ENCODE measurements around the gene ASPSCR1.
"Not testable (repeated sequence)": the region's sequence is repeated elsewhere in the genome, so short reads cannot be mapped to it uniquely, and the experiment has no call there.

The ASPSCR1 gene

DNA sequence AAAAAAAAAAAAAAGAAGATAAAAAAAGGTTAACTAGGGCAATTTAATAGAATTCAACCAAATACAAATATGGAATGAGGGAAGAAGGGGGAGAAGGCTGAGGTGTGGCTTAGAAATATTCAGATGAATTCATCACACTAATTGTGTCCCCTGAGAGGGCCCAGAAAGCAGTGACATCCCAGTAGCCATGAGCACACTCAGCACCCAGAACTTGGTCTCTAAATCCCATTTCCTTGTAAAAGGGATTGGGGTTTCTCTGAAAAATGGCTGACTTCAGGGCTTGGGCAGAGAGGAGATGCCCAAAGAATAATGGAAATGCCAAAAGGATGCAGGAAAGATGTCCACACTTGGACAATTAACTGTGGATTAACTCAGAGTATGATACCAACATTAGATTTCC lies 4.0 kb upstream of the ASPSCR1 start:
- TF ChIP-seq, protein P1, sequence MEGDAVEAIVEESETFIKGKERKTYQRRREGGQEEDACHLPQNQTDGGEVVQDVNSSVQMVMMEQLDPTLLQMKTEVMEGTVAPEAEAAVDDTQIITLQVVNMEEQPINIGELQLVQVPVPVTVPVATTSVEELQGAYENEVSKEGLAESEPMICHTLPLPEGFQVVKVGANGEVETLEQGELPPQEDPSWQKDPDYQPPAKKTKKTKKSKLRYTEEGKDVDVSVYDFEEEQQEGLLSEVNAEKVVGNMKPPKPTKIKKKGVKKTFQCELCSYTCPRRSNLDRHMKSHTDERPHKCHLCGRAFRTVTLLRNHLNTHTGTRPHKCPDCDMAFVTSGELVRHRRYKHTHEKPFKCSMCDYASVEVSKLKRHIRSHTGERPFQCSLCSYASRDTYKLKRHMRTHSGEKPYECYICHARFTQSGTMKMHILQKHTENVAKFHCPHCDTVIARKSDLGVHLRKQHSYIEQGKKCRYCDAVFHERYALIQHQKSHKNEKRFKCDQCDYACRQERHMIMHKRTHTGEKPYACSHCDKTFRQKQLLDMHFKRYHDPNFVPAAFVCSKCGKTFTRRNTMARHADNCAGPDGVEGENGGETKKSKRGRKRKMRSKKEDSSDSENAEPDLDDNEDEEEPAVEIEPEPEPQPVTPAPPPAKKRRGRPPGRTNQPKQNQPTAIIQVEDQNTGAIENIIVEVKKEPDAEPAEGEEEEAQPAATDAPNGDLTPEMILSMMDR (IDR thresholded peaks at IDR 0.05; ENCODE audit: low read depth, low read length), result no peak
- no peak overlapping the region for H3K4me3 ChIP-seq (ENCODE audit: low read depth, low read length)

DNA sequence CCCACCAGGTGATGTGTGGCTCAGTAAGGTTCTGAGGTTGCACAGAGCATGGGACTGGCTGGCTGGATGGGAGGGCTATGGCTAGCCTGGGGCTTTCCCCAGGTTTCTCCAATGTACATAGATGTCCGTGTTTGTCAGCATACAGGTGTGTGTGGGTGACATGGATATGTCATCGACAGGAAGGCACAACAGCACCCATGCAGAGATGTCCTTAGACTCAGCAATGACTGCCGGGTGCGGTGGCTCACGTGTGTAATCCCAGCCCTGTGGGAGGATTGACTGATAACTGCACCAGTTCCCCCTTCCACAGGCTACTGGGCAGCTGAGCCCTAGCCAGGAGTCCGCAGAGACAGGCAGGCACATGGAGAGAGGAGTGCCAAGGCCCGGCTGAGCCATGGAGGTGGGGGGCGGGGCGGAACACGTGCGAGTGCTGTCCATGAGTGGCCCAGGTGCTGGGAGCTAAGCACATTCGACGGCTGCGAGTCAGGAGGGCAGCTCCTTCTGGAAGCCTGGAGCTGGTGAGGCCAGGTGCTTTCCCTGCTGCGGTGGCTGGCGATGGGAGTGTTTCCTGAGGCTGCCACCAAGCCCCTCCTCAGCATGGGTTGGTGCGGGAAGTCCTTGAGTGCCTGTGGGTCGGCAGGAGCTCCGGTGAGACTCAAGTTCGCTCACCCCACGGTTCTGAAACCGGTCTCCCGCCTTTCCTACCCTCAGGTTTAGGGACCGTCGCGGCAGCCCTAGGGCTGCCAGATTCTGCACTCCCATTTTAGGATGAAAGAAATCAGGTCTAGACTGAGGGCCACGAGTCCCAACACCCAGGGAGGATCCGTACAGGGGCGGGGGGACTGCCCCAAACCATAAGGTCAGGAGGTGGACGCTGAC lies 858 bp upstream of the ASPSCR1 start:
- TF ChIP-seq, protein P1 (IDR thresholded peaks at IDR 0.05; ENCODE audit: low read depth, low read length), result no peak
- H3K4me3 ChIP-seq (ENCODE audit: low read depth, low read length), result peak overlapping the region; percentile 68

- TF ChIP-seq, protein P1 (IDR thresholded peaks at IDR 0.05; ENCODE audit: low read depth, low read length), result no peak
- H3K4me3 ChIP-seq (ENCODE audit: low read depth, low read length), result peak overlapping the region; percentile 68
These were observed 1.3 kb downstream of the ASPSCR1 start for GRCh38 chr17:81978524-81979298.

DNA sequence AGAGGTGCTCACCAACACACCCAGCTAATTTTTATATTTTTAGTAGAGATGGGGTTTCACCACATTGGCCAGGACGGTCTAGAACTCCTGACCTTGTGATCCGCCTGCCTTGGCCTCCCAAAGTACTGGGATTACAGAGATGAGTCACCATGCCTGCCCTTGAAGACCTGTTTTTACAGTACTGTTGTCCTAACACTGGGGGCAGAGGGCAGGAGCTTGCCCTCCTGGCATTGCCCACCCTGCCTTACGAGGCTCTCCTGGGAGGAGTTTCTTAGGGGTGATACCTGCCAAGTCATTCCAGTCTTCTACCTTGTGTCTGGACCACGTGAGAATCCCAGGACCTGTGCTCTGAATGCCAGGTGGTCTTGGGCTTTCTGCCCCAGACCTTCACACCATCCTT lies 2.7 kb downstream of the ASPSCR1 start:
- H3K4me3 ChIP-seq (ENCODE audit: low read depth, low read length), result no peak overlapping the region
- TF ChIP-seq, protein P1 (IDR thresholded peaks at IDR 0.05; ENCODE audit: low read depth, low read length), result no peak

GRCh38 chr17:81980707-81981343 lies 3.4 kb downstream of the ASPSCR1 start:
- H3K4me3 ChIP-seq (ENCODE audit: low read depth, low read length), result no peak overlapping the region
- TF ChIP-seq, protein P1 (IDR thresholded peaks at IDR 0.05; ENCODE audit: low read depth, low read length), result no peak

DNA sequence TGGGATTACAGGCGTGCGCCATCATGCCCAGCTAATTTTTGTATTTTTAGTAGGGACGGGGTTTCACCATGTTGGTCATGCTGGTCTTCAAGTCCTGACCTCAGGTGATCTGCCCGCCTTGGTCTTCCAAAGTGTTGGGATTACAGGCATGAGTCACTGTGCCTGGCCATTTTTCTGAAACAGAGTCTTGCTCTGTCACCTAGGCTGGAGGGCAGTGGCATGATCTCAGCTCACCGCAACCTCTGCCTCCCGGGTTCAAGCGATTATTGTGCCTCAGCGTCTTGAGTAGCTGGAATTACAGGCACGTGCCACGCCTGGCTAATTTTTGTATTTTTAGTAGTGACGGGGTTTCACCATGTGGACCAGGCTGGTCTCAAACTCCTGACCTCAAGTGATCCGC lies 4.1 kb downstream of the ASPSCR1 start:
- H3K4me3 ChIP-seq (ENCODE audit: low read depth, low read length), result not testable (repeated sequence)

DNA sequence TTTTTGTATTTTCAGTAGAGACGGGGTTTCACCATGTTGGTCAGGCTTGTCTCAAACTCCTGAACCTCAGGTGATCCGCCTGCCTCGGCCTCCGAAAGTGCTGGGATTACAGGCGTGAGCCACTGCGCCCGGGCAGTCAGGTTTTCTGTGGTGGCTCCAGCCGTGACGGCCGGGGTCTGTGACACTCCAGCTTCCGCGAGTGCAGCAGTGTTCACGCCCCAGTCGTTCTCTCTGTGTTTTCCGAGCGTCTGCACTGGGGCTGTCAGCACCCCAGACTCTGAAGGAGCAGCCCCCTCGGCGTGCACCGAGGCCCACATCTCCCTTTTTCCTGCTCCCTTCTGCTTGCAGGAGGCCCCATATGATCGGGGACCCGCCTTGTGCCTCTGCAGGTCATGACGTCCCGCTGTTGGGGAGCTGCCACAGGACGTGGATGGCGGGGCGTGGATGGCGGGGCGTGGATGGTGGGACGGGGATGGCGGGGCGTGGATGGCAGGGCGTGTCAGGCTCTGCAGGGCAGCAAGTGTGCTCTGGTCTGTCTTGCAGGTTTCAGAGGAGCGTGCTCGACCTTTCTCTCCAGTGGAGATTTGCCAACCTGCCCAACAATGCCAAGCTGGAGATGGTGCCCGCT lies 5.7 kb downstream of the ASPSCR1 start:
- H3K4me3 ChIP-seq (ENCODE audit: low read depth, low read length), result no peak overlapping the region
- TF ChIP-seq, protein P1 (IDR thresholded peaks at IDR 0.05; ENCODE audit: low read depth, low read length), result no peak

Measured in WI38 (cell line).